ENCODE measurements around the gene LCN2. TPM values are rescaled to one million over a fixed set of nuclear protein-coding genes. Genes with fewer than 3 reads are reported as not detected.

LCN2 gene
- total RNA-seq, 2 experiments from 2014 or later, result not detected

- no peak overlapping the region for H3K4me3 Mint-ChIP-seq
- H3K9me3 Mint-ChIP-seq, result no peaks in the 10 kb centered on the region
- no peak overlapping the region for H3K27ac ChIP-seq (ENCODE audit: low read depth in 1 of 2, low read length in 2 of 2)
- H3K4me1 ChIP-seq (ENCODE audit: insufficient read depth, low read length), result no peaks in the 10 kb centered on the region
- no peak for ATAC-seq (ENCODE audit: poor library complexity)
- no peaks in the 10 kb centered on the region for H3K27me3 Mint-ChIP-seq
- peaks cover 66% of the 10 kb centered on the region for H3K36me3 Mint-ChIP-seq (ENCODE audit: low read depth)
- ChIA-PET CTCF (no interaction called here), POLR2A (interaction anchor here (1.5 kb wide), 1 partner anchor 14 kb away, joined by 3 read pairs; no protein-coding TSS in a partner anchor)
- peaks cover 58% of the 10 kb centered on the region for H3K36me3 ChIP-seq (ENCODE audit: insufficient read depth, low read length)
- no peaks in the 10 kb centered on the region for H3K27me3 ChIP-seq (ENCODE audit: control insufficient read depth in 1 of 2, insufficient read depth in 2 of 2, low read length in 2 of 2)
- peaks cover 0 to 9% of the 10 kb centered on the region in 2 experiments for H3K9me3 ChIP-seq (ENCODE audit: control insufficient read depth in 1 of 2, insufficient read depth in 1 of 2, low read length in 2 of 2)
- H3K4me1 Mint-ChIP-seq (ENCODE audit: low read depth), result no peaks in the 10 kb centered on the region
- no peak overlapping the region for H3K27ac Mint-ChIP-seq
- DNase-seq, result no peak
- no peak for TF ChIP-seq CTCF (IDR thresholded peaks at IDR 0.05)
- intact Hi-C loops (cut with DNase I, micrococcal nuclease), result no loop called here
- no peak overlapping the region for H3K4me3 ChIP-seq (ENCODE audit: low read length)
Measured at GRCh38 chr9:128175102-128175563, 25.9 kb downstream of the LCN2 start.

GRCh38 chr9:128175726-128176125 lies 26.5 kb downstream of the LCN2 start:
- no peaks in the 10 kb centered on the region for H3K27me3 ChIP-seq (ENCODE audit: control insufficient read depth in 1 of 2, insufficient read depth in 2 of 2, low read length in 2 of 2)
- POLR2A ChIA-PET, result interaction anchor here (1.5 kb wide), 1 partner anchor 15 kb away, joined by 3 read pairs; no protein-coding TSS in a partner anchor
- DNase-seq (no peak), ATAC-seq (ENCODE audit: poor library complexity) (no peak)
- H3K27ac ChIP-seq (ENCODE audit: low read depth in 1 of 2, low read length in 2 of 2), result no peak overlapping the region
- CTCF ChIA-PET, result no interaction called here
- intact Hi-C loops (cut with DNase I, micrococcal nuclease), result no loop called here
- no peak for TF ChIP-seq CTCF (IDR thresholded peaks at IDR 0.05)
- H3K9me3 Mint-ChIP-seq, result no peaks in the 10 kb centered on the region
- no peak overlapping the region for H3K4me3 Mint-ChIP-seq
- no peak overlapping the region for H3K27ac Mint-ChIP-seq
- no peaks in the 10 kb centered on the region for H3K4me1 Mint-ChIP-seq (ENCODE audit: low read depth)
- no peak overlapping the region for H3K4me3 ChIP-seq (ENCODE audit: low read length)
- H3K4me1 ChIP-seq (ENCODE audit: insufficient read depth, low read length), result no peaks in the 10 kb centered on the region
- H3K27me3 Mint-ChIP-seq, result no peaks in the 10 kb centered on the region
- peaks cover 0 to 9% of the 10 kb centered on the region in 2 experiments for H3K9me3 ChIP-seq (ENCODE audit: control insufficient read depth in 1 of 2, insufficient read depth in 1 of 2, low read length in 2 of 2)
- peaks cover 66% of the 10 kb centered on the region for H3K36me3 Mint-ChIP-seq (ENCODE audit: low read depth)
- H3K36me3 ChIP-seq (ENCODE audit: insufficient read depth, low read length), result peaks cover 62% of the 10 kb centered on the region

GRCh38 chr9:128178806-128179431 lies 29.7 kb downstream of the LCN2 start:
- H3K27me3 Mint-ChIP-seq, result no peaks in the 10 kb centered on the region
- H3K36me3 Mint-ChIP-seq (ENCODE audit: low read depth), result peaks cover 89% of the 10 kb centered on the region
- TF ChIP-seq CTCF (IDR thresholded peaks at IDR 0.05), result no peak
- Histone ChIP-seq H3K27ac (ENCODE audit: low read depth in 1 of 2, low read length in 2 of 2) (no peak overlapping the region), H3K4me3 (ENCODE audit: low read length) (no peak overlapping the region), H3K9me3 (ENCODE audit: control insufficient read depth in 1 of 2, insufficient read depth in 1 of 2, low read length in 2 of 2) (peaks cover 0 to 9% of the 10 kb centered on the region in 2 experiments), H3K27me3 (ENCODE audit: control insufficient read depth in 1 of 2, insufficient read depth in 2 of 2, low read length in 2 of 2) (no peaks in the 10 kb centered on the region), H3K36me3 (ENCODE audit: insufficient read depth, low read length) (peaks cover 78% of the 10 kb centered on the region), H3K4me1 (ENCODE audit: insufficient read depth, low read length) (no peaks in the 10 kb centered on the region)
- POLR2A ChIA-PET, result no interaction called here
- H3K4me3 Mint-ChIP-seq, result no peak overlapping the region
- H3K27ac Mint-ChIP-seq, result no peak overlapping the region
- H3K4me1 Mint-ChIP-seq (ENCODE audit: low read depth), result no peaks in the 10 kb centered on the region
- intact Hi-C loops (cut with DNase I, micrococcal nuclease), result no loop called here
- CTCF ChIA-PET, result no interaction called here
- ATAC-seq (ENCODE audit: poor library complexity), result no peak
- no peak for DNase-seq
- no peaks in the 10 kb centered on the region for H3K9me3 Mint-ChIP-seq
